HG03108 (cell line): ENCODE measurements around the gene LAMA2.

Experiments used
- ATAC-seq: cut with Tn5 transposase; IDR thresholded peaks from one replicate; pipeline ENCODE4 v1.9.1; 2021; ENCODE audit warnings: moderate library complexity; ENCODE audit not compliant: unreplicated experiment

Gene LAMA2

DNA sequence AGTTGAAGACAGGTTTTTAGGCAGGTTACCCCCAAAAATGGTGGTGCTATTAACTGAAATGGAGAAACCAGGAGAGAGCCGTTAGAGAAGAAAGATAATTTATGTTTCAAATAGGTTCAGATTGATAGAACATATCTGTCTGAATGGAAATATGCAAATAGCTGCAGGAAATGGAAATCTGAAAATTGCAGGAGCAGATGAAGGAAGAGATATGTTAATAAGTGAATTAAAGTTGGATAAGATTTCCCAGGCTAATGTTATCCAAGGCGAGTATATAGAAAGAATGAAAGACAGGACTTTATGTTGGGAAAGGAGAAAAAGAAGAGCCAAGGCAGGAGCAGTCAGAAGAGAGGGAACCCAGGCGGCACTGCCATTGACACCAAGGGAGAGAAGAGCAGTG, 461.4 kb downstream of the LAMA2 start:
- no peak for ATAC-seq

GRCh38 chr6:129345890-129346289, 463.0 kb downstream of the LAMA2 start:
- no peak for ATAC-seq

GRCh38 chr6:129346964-129347363, 464.0 kb downstream of the LAMA2 start:
- ATAC-seq: no peak

- no peak for ATAC-seq
Observed at GRCh38 chr6:129350278-129350677, 467.3 kb downstream of the LAMA2 start.

GRCh38 chr6:129351807-129352206, 468.9 kb downstream of the LAMA2 start:
- ATAC-seq: no peak

- no peak for ATAC-seq
Observed at GRCh38 chr6:129353067-129353466, 470.1 kb downstream of the LAMA2 start.

DNA sequence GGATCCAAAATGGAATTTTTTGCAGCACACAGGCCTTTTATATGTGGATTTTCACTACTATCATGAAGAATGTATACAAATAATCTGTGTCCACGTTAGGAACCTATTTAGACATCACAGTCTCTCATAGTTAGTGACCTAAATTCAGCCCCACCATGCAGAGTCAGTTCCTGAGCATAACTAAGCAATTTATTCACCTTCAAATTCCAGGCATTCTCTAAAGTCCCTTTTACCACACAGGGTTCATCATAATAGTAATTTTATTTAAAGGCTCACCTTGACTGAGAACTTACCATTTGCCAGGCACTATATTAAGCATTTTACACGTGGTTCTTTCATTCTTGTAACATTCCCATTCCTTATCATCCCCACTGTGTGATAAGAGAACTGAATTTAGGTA, 473.2 kb downstream of the LAMA2 start:
- ATAC-seq: no peak

DNA sequence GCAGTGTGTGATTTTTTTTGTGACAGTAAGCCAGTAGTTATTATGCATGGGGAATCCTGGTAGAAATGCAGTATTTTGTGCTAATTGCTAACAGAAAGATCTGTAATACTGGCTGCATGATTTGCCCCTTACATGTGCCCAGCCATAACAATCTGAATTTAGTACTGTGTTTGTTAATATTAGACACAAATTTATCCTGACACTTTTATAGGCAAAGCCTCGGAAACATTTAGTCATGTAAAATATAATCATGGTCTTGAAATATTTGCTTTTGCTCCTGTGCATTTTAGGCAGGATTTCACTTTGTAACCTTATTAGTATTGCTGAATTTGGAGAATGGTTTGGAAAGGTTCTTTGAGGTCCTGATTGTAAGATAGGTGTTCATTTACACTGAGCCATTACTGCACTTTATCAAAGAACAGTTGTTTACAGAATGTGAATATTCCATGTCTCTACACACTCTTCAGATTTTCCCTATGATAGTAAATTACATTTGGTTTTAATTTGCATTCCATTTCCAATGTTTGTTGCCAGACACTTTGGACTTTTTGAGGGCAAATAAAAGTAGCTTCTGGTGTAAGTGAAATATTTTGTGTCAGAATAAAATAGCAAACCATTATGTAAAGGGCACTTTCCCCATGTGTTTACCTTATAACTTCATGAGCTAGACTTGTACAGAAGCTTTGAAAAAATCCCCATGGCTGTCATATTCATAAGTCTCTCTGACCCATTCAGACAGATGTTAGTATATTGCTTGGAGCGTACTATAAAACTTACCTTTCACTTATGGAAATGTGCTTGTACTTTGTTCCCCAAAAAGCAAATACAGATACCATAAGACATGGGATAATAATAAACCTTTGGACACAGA, 477.1 kb downstream of the LAMA2 start:
- no peak for ATAC-seq

DNA sequence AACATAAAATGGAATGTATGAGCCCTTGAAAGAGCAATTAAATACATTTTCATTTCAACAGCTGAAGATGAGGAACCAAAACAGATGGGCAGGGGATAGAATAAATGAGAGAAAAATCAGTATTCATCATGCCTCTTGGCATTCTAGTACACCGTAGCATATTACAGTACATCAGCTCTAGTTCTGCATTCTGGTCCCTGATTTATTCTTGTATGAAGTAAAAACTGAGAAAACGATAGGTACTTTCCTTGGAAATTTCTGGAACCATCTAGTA, 477.7 kb downstream of the LAMA2 start:
- ATAC-seq: no peak

GRCh38 chr6:129364037-129364436, 481.1 kb downstream of the LAMA2 start:
- ATAC-seq: no peak

- no peak for ATAC-seq
Observed at GRCh38 chr6:129364767-129365166, 481.8 kb downstream of the LAMA2 start.

DNA sequence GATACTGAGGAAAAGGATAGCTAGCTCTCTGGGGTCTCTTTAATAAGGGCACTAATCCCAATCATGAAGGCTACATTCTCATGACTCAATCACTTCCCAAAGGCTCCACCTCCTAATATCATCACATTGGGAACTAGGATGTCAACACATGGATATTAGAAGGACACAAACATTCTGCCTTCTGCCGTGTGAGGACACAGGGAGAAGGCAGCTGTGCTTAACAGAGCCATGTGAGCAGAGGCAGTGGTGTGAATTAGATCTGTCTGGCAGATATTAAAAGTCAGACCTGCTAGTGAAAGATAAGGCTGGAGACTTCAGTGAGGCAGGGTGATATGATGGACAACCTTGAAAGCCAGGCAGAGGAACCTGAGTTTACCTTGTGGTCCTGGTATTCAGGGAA, 485.1 kb downstream of the LAMA2 start:
- ATAC-seq: no peak

- no peak for ATAC-seq
Observed at GRCh38 chr6:129368970-129369369, 486.0 kb downstream of the LAMA2 start.

DNA sequence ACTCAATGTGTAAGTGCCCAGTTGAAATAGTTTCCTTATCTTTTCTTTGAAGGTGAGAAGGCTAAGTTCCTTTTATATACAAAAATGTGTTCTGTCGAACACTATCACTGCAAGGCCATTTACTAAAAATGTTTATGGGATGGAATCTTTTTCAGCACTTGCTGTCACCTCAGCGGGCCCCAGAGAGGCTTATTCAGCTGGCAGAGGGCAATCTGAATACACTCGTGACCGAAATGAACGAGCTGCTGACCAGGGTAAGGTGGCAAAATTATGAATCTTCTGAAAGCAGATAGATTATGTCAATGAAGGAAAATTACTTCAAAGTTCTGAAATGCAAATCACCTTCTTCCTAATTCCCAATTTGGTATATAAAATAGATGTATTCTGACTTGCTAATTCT, 486.8 kb downstream of the LAMA2 start:
- ATAC-seq: no peak

- no peak for ATAC-seq
Observed at GRCh38 chr6:129370268-129370916, 487.5 kb downstream of the LAMA2 start.

DNA sequence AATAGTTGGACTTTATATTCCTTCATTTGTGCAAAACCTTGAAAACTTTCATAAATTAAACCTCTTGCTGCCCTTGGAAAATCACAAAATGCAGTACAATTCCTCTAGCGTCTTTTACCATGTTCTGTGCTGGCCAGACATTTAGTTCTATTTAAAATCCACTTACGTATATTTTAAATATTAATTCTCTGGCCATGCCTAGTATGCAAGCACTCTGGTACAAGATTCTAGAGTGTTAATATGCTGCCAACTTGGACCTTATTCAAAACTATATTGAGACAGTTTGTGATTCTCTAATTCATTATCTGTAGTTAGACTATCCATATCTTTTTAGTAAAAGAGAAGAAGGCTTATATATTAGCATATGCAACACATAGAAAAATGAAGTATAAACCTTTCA, 498.9 kb downstream of the LAMA2 start:
- no peak for ATAC-seq

DNA sequence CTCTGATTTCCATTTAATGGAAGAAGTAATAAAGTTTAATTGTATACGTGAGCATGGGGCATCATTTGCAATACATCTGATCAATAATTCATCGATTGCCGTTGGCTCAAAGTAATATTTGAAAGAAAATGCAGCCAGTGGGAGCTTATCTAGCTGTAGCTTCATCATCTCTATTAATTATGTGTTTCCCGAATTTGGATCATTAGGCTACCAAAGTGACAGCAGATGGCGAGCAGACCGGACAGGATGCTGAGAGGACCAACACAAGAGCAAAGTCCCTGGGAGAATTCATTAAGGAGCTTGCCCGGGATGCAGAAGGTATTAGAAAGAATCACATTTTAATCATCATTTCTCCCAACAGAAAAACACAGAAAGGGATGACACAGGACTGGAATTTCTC, 500.0 kb downstream of the LAMA2 start:
- no peak for ATAC-seq

- no peak for ATAC-seq
Observed at GRCh38 chr6:129385117-129385516, 502.2 kb downstream of the LAMA2 start.

DNA sequence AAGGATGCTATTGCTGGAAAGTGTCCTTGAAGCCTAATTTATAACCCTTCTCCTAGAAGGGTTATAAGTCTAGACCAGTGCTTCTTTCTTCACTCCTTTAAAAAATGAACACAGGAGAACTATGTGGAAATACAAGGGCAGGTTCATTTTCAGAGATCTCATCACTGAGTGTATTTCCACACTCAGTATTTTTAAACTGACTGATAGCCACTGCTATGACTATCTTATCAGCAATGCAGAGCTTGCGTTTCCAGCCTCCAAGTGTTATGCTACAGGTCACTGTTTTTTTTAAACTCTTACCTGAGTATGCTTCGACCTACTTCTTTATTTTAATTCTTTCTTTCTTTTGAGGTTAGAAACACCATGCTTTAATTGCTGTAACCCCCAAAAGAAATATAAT, 508.0 kb downstream of the LAMA2 start:
- ATAC-seq: no peak

DNA sequence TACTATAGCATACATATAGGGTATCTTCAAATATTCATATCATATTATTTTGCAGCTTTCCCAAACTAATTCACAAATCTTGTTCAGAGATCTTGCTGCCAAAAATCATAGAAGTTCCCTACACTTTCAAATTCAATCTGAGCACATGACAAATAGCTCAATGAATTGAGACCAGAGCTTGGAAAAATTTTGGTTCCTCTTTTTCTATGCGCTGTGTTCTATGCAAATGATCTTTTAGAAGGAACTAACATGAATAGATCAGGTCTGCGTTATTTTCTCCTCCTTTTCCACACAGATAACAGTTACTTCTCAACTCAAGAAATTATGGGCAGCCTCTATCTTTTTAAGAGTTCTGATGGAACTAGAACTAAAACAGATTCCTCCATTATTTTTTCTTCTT, 510.7 kb downstream of the LAMA2 start:
- no peak for ATAC-seq

DNA sequence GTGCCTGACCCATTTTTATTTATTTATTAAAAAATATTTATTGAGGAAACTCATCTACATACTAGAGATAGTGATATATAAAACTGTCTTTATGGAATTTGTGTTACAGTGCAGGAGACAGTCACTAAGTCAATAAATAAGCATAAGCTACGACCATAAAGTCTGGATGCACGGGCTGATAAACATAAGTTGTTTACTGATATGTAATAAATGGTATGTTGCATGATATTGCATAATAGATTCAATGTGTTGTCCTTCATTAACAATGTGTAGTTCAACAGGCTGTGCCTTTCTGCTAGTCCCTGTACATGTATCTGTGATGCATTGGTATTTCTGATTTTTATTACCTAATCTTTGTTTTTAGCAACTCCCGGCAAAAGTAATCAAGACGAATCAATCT, 515.8 kb downstream of the LAMA2 start:
- no peak for ATAC-seq

DNA sequence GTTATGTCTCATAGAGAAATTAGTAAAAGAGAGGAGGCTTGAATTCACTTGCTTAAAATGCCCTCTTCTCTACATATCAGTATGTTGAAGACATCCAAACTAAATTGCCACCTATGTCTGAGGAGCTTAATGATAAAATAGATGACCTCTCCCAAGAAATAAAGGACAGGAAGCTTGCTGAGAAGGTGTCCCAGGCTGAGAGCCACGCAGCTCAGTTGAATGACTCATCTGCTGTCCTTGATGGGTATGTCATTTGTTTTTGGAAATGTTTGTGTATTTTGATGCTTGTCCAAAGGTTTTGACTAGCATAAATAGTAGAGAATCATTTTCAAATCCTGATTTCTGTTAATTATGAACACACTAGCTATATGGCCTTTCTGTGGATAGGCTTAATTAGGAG, 519.3 kb downstream of the LAMA2 start:
- no peak for ATAC-seq

DNA sequence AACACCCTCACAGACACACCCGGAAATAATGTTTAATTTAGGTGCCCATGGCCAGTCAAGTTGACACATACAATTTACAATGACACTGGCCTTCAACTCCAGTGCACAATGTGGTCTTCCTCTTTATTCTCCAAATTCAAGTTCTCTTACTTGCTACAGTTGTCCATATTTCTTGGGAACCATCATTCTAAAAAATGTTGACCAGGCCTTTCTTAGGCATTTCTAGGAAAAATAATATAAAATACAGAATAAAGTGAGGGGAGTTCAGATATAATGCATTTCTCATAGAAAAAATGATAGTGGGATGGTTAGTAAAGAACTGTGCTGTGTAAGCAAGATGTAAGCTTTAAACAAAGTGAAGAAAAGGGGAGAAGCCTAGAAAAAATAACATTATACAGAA, 528.2 kb downstream of the LAMA2 start:
- ATAC-seq: no peak
